CD14-positive monocyte (primary cell): ENCODE results near the gene CALML4. TPM values are rescaled to one million over a fixed set of nuclear protein-coding genes. Genes with fewer than 3 reads are reported as not detected.

ENCODE experiments used
- DNase-seq, 3 donors: peaks; one replicate each; pipeline ENCODE4 v3.0.0-alpha.2; 2011 to 2022
- H2AFZ ChIP-seq: 2 replicates; pipeline ENCODE4 v1.6.0; 2012; ENCODE audit warnings: mild to moderate bottlenecking, low read depth, low read length, inconsistent platforms; ENCODE audit not compliant: insufficient read depth, poor library complexity, severe bottlenecking
- H3K27ac ChIP-seq, 2 donors: 1 replicate in 1 of 2; 2 replicates in 1 of 2; pipeline ENCODE4 v1.5.1; 2012 to 2013; ENCODE audit warnings: low read length in 2 of 2, control low read depth in 1 of 2, inconsistent platforms in 1 of 2, low read depth in 1 of 2, mild to moderate bottlenecking in 1 of 2
- H3K27me3 ChIP-seq, 2 donors: one replicate each; pipeline versions ENCODE4 v1.6.0 to v1.6.1; 2011 to 2013; ENCODE audit warnings: low read length in 2 of 2; ENCODE audit not compliant: control insufficient read depth in 2 of 2, insufficient read depth in 2 of 2
- H3K36me3 ChIP-seq, 2 donors: replicated peaks in 1 of 2; 1 replicate in 1 of 2; 2 replicates in 1 of 2; pipeline versions ENCODE4 v1.5.1 to v1.6.1; 2012 to 2013; ENCODE audit warnings: low read length in 2 of 2, control low read depth in 1 of 2, inconsistent platforms in 1 of 2, mild to moderate bottlenecking in 1 of 2; ENCODE audit not compliant: insufficient read depth in 2 of 2, control insufficient read depth in 1 of 2
- H3K4me1 ChIP-seq, 2 donors: 1 replicate in 1 of 2; 2 replicates in 1 of 2; pipeline versions ENCODE4 v1.5.1 to v1.6.1; 2012 to 2013; ENCODE audit warnings: low read length in 2 of 2, control low read depth in 1 of 2, inconsistent platforms in 1 of 2, mild to moderate bottlenecking in 1 of 2, moderate library complexity in 1 of 2; ENCODE audit not compliant: insufficient read depth in 2 of 2, control insufficient read depth in 1 of 2
- H3K4me2 ChIP-seq: replicated peaks from 2 replicates; pipeline ENCODE3; 2012; ENCODE audit warnings: low read length, moderate library complexity, mild to moderate bottlenecking; ENCODE audit not compliant: poor library complexity, severe bottlenecking; ENCODE audit errors: extremely low read depth
- H3K4me3 ChIP-seq, 3 experiments: fragments of 200-600 bp in 1 of 3; sonication (generic) in 1 of 3; replicated peaks in 1 of 3; 1 replicate in 2 of 3; 2 replicates in 1 of 3; pipeline ENCODE4 v1.5.1; 2011 to 2013; ENCODE audit warnings: low read length in 3 of 3, mild to moderate bottlenecking in 3 of 3, control low read depth in 2 of 3, low read depth in 2 of 3, inconsistent platforms in 1 of 3, moderate library complexity in 1 of 3
- H3K79me2 ChIP-seq: 2 replicates; pipeline ENCODE4 v1.6.0; 2012; ENCODE audit warnings: mild to moderate bottlenecking, control low read depth, inconsistent platforms, low read length, moderate library complexity; ENCODE audit not compliant: insufficient read depth
- H3K9ac ChIP-seq: 2 replicates; pipeline ENCODE4 v1.6.0; 2017; ENCODE audit warnings: low read length, mild to moderate bottlenecking; ENCODE audit not compliant: insufficient read depth, poor library complexity, severe bottlenecking
- H3K9me3 ChIP-seq, 2 donors: replicated peaks in 1 of 2; 1 replicate in 1 of 2; 2 replicates in 1 of 2; pipeline versions ENCODE4 v1.5.1 to v1.6.1; 2012 to 2013; ENCODE audit warnings: low read length in 2 of 2, control low read depth in 1 of 2; ENCODE audit not compliant: control insufficient read depth in 1 of 2, insufficient read depth in 1 of 2
- H4K20me1 ChIP-seq: 2 replicates; pipeline ENCODE4 v1.6.0; 2012; ENCODE audit warnings: mild to moderate bottlenecking, low read length, control low read depth, moderate library complexity; ENCODE audit not compliant: insufficient read depth
- H3K27ac Mint-ChIP-seq, 7 donors: one replicate each; pipeline ENCODE4 v1.8.0; 2020; ENCODE audit warnings: mild to moderate bottlenecking in 7 of 7, mixed read lengths in 7 of 7, moderate library complexity in 6 of 7, inconsistent platforms in 2 of 7
- H3K27me3 Mint-ChIP-seq, 3 donors: one replicate each; pipeline ENCODE4 v1.8.0; 2021 to 2022; ENCODE audit warnings: low read depth in 3 of 3, mild to moderate bottlenecking in 3 of 3, mixed read lengths in 3 of 3, moderate library complexity in 3 of 3, inconsistent platforms in 1 of 3
- H3K36me3 Mint-ChIP-seq, 2 donors: one replicate each; pipeline ENCODE4 v1.8.0; 2020; ENCODE audit warnings: mixed read lengths in 2 of 2, inconsistent platforms in 1 of 2, mild to moderate bottlenecking in 1 of 2
- H3K4me1 Mint-ChIP-seq: one replicate; pipeline ENCODE4 v1.8.0; 2020; ENCODE audit warnings: mild to moderate bottlenecking, mixed read lengths
- H3K4me3 Mint-ChIP-seq, 2 donors: one replicate each; pipeline ENCODE4 v1.8.0; 2020; ENCODE audit warnings: mild to moderate bottlenecking in 2 of 2, mixed read lengths in 2 of 2, moderate library complexity in 1 of 2
- H3K9me3 Mint-ChIP-seq, 7 donors: one replicate each; pipeline ENCODE4 v1.8.0; 2020 to 2022; ENCODE audit warnings: mixed read lengths in 7 of 7, mild to moderate bottlenecking in 6 of 7, moderate library complexity in 6 of 7, inconsistent platforms in 2 of 7
- CTCF ChIP-seq: fragments of 200-600 bp; IDR thresholded peaks from one replicate; pipeline ENCODE4 v1.8.0; 2022; ENCODE audit warnings: antibody characterized with exemption, mild to moderate bottlenecking
- WGBS: methylation state at CpG from one replicate; pipeline ENCODE4 v1.1.5; 2013; ENCODE audit warnings: missing lambda C conversion rate; ENCODE audit not compliant: insufficient coverage; 5-methylcytosine and 5-hydroxymethylcytosine counted together
- intact Hi-C, 2 donors: fragments of 100-400 bp; cut with micrococcal nuclease; formaldehyde crosslinking; loops; one replicate each; pipeline versions ENCODE4 v1.15.0 to v1.15.1; 2023
- polyA plus RNA-seq, 3 donors: library from polyadenylated mRNA; depleted of rRNA in 1 of 3; unstranded in 2 of 3; stranded (reverse) in 1 of 3; fragments of 300-500 nt in 2 of 3; fragments of >200 nt in 1 of 3; fragmentation: Illumina TruSeq in 2 of 3; gene quantifications; 1 replicate in 2 of 3; 2 replicates in 1 of 3; pipeline ENCODE4 v1.2.3, GENCODE V29; 2012 to 2021

CALML4 gene
- polyA plus RNA-seq, 3 donors: 24.3 to 44.5 (median 38.8) TPM

DNA sequence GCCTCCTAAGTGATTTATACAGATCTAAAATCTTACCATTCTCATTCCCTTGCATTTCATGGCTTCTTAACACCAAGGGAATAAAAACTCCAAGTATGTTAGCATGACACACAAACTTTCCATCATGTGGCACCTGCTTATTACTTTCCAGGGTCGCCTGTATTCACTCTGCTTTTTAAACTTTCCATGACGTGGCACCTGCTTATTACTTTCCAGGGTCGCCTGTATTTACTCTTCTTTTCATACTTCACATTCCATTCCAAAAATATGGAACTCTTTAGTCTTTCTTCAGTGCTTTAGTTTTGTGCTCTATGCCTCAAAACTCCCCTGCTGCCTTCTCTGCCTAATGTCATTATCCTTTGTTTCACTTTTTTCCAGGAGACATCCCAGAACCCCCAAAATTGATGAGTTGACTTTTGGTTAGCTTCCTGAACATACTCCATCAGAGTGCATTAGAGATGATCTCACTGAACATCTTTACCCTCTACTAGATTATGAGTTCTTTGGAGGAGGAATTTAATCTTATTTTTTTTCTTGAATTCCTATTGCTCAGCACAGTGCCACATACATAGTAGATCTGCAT is 47.0 kb downstream of the CALML4 start:
- Mint-ChIP-seq H3K27me3 (no peaks in the 10 kb centered on the region), H3K36me3 (peaks cover 30 to 43% of the 10 kb centered on the region in 2 donors), H3K4me3 (no peak overlapping the region), H3K4me1 (no peaks in the 10 kb centered on the region), H3K9me3 (no peaks in the 10 kb centered on the region), H3K27ac (no peak overlapping the region)
- H2AFZ ChIP-seq: no peak overlapping the region
- DNase-seq: no peak
- no peaks in the 10 kb centered on the region for H3K9me3 ChIP-seq
- no peaks in the 10 kb centered on the region for H3K27me3 ChIP-seq
- H3K9ac ChIP-seq: no peak overlapping the region
- peaks cover 98% of the 10 kb centered on the region for H4K20me1 ChIP-seq
- no peaks in the 10 kb centered on the region for H3K4me1 ChIP-seq
- H3K4me3 ChIP-seq: no peak overlapping the region
- H3K79me2 ChIP-seq: peaks cover 22% of the 10 kb centered on the region
- H3K36me3 ChIP-seq: peaks cover 93 to 100% of the 10 kb centered on the region in 2 donors
- no peak for TF ChIP-seq CTCF
- WGBS: 95% methylated on average over 3 of the region's 3 CpGs
- intact Hi-C loops: loop anchor here in 1 of 2 donors (5.0 kb wide), 1 partner anchor 296 kb away; no protein-coding TSS in a partner anchor
- H3K27ac ChIP-seq: no peak overlapping the region
- no peak overlapping the region for H3K4me2 ChIP-seq

GRCh38 chr15:68157074-68157473 is 48.1 kb downstream of the CALML4 start:
- H3K4me3 ChIP-seq: no peak overlapping the region
- Mint-ChIP-seq H3K36me3 (peaks cover 28 to 43% of the 10 kb centered on the region in 2 donors), H3K27ac (no peak overlapping the region), H3K4me3 (no peak overlapping the region), H3K9me3 (no peaks in the 10 kb centered on the region), H3K27me3 (no peaks in the 10 kb centered on the region), H3K4me1 (peaks cover 6% of the 10 kb centered on the region)
- no CpG with 5 or more reads among the region's 1 CpG for WGBS
- no peak for DNase-seq
- H3K9ac ChIP-seq: no peak overlapping the region
- H3K4me1 ChIP-seq: peaks cover 0 to 3% of the 10 kb centered on the region in 2 donors
- no peak for TF ChIP-seq CTCF
- H3K4me2 ChIP-seq: no peak overlapping the region
- no peaks in the 10 kb centered on the region for H3K9me3 ChIP-seq
- no peaks in the 10 kb centered on the region for H3K27me3 ChIP-seq
- H2AFZ ChIP-seq: no peak overlapping the region
- H4K20me1 ChIP-seq: peaks cover 98% of the 10 kb centered on the region
- no peak overlapping the region for H3K27ac ChIP-seq
- peaks cover 90 to 100% of the 10 kb centered on the region in 2 donors for H3K36me3 ChIP-seq
- intact Hi-C loops: loop anchor here in 1 of 2 donors (5.0 kb wide), 1 partner anchor 295 kb away; no protein-coding TSS in a partner anchor
- peaks cover 25% of the 10 kb centered on the region for H3K79me2 ChIP-seq
